Right lobe of liver (tissue), 6 donors: ENCODE data around the gene SERINC3. TPM values are rescaled to one million over a fixed set of nuclear protein-coding genes. Genes with fewer than 3 reads are reported as not detected.

Experiments used
- ATAC-seq, 4 donors: fragments of 200-7000 bp; cut with Tn5 transposase; one replicate each; pipeline ENCODE4 v1.9.1; 2020; ENCODE audit warnings: mild to moderate bottlenecking in 4 of 4, moderate library complexity in 4 of 4
- DNase-seq, 3 donors: peaks; one replicate each; pipeline ENCODE4 v3.0.0-alpha.2; 2020
- H3K27ac ChIP-seq, 3 donors: fragments of 200-600 bp; one replicate each; pipeline ENCODE4 v1.8.0; 2022
- H3K27me3 ChIP-seq, 2 donors: fragments of 200-600 bp; one replicate each; pipeline ENCODE4 v1.8.0; 2022
- H3K36me3 ChIP-seq, 4 donors: fragments of 200-600 bp; sonication (generic) in 1 of 4; one replicate each; pipeline versions ENCODE4 v1.5.1 to v1.8.0; 2017 to 2022; ENCODE audit warnings: control low read depth in 1 of 4
- H3K4me1 ChIP-seq, 4 donors: fragments of 200-600 bp; sonication (generic) in 1 of 4; one replicate each; pipeline versions ENCODE4 v1.5.1 to v1.8.0; 2017 to 2022; ENCODE audit warnings: control low read depth in 1 of 4
- H3K4me3 ChIP-seq, 3 donors: fragments of 200-600 bp; one replicate each; pipeline ENCODE4 v1.8.0; 2022
- H3K9me3 ChIP-seq, 4 donors: fragments of 200-600 bp; sonication (generic) in 1 of 4; one replicate each; pipeline versions ENCODE4 v1.5.1 to v1.8.0; 2017 to 2022; ENCODE audit warnings: control low read depth in 1 of 4
- POLR2A ChIP-seq: fragments of 450-650 bp; IDR thresholded peaks from one replicate; pipeline ENCODE4 v1.6.1; 2017; ENCODE audit warnings: antibody characterized with exemption, mild to moderate bottlenecking
- WGBS: methylation state at CpG from one replicate; pipeline ENCODE4 v1.1.6; 2018; ENCODE audit warnings: low coverage, low lambda C conversion rate; ENCODE audit not compliant: insufficient coverage; ENCODE audit errors: missing lambda C conversion rate; 5-methylcytosine and 5-hydroxymethylcytosine counted together
- intact Hi-C, 2 donors: fragments of 100-400 bp; cut with DNase I; formaldehyde crosslinking; loops; one replicate each; pipeline versions ENCODE4 v1.11.2 to v1.14.1; 2022
- long read RNA-seq: library from polyadenylated mRNA; unstranded; transcript quantifications from one replicate; pipeline ENCODE4 v2.0.0, GENCODE V29; 2019
- total RNA-seq, 6 experiments: library from RNA; depleted of rRNA in 2 of 6; stranded (reverse); fragments of >200 nt in 2 of 6; fragmentation: NEBNext Ultra II Directional in 3 of 6; extraction: Animal tissue kit (Norgen Biotek cat#: 25700) in 3 of 6; gene quantifications; one replicate each; pipeline versions ENCODE4 v1.1.0 to v1.2.4, GENCODE V29; 2016 to 2023
- TF ChIP-seq, protein P1 (sequence below), 4 donors: fragments of 200-600 bp in 3 of 4; fragments of 450-650 bp in 1 of 4; IDR thresholded peaks; one replicate each; pipeline versions ENCODE4 v1.5.1 to v1.8.0; 2016 to 2022; ENCODE audit warnings: antibody characterized with exemption in 4 of 4, mild to moderate bottlenecking in 2 of 4
- donor health status: DM: no; HTN: yes; CAD: no.
- donor health status: DM: no; HTN: no; CAD: no.
- donor health status: DM: no; HTN: no; CAD: no.
- donor health status: DM: no; HTN: yes; CAD: no.
- donor health status: DM: no; HTN: yes; CAD: no.

SERINC3 gene
- total RNA-seq, result 10 to 100 TPM; 42.2 to 77.5 (median 58.5) TPM
- long read RNA-seq, full-length matches to known transcripts, result 10 of 13 reads
- long read RNA-seq, partial matches to known transcripts, result 1 of 13 reads
- long read RNA-seq, other reads (novel, unspliced or antisense), result 2 of 13 reads

- DNase-seq (peak; percentile 97 to 98 (median 97)), ATAC-seq (peak; percentile 99 to 100 (median 99))
- 0% methylated on average over 22 of the region's 49 CpGs for WGBS
- intact Hi-C loops, result no loop called here
- TF ChIP-seq, protein P1, sequence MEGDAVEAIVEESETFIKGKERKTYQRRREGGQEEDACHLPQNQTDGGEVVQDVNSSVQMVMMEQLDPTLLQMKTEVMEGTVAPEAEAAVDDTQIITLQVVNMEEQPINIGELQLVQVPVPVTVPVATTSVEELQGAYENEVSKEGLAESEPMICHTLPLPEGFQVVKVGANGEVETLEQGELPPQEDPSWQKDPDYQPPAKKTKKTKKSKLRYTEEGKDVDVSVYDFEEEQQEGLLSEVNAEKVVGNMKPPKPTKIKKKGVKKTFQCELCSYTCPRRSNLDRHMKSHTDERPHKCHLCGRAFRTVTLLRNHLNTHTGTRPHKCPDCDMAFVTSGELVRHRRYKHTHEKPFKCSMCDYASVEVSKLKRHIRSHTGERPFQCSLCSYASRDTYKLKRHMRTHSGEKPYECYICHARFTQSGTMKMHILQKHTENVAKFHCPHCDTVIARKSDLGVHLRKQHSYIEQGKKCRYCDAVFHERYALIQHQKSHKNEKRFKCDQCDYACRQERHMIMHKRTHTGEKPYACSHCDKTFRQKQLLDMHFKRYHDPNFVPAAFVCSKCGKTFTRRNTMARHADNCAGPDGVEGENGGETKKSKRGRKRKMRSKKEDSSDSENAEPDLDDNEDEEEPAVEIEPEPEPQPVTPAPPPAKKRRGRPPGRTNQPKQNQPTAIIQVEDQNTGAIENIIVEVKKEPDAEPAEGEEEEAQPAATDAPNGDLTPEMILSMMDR (IDR thresholded peaks at IDR 0.05), result no peak
- TF ChIP-seq POLR2A, result peak; percentile 83
- Histone ChIP-seq H3K27ac (peak within 1 kb of the TSS; percentile 97 to 100 (median 100)), H3K4me1 (peaks cover 0 to 30% (median 11%) of the 10 kb centered on the region in 4 donors), H3K4me3 (peak within 1 kb of the TSS; percentile 77 to 100 (median 85)), H3K27me3 (no peaks in the 10 kb centered on the region), H3K9me3 (no peaks in the 10 kb centered on the region), H3K36me3 (no peaks in the 10 kb centered on the region)
Measured at GRCh38 chr20:44521484-44522481, at the start of gene SERINC3. SERINC3 (minus strand) TSS chr20:44522070; CDS start chr20:44521951, 119 bp downstream.

GRCh38 chr20:44571362-44571988 lies 49.6 kb upstream of the SERINC3 start:
- peaks cover 0 to 7% (median 0%) of the 10 kb centered on the region in 4 donors for H3K4me1 ChIP-seq
- no peaks in the 10 kb centered on the region for H3K36me3 ChIP-seq
- no peaks in the 10 kb centered on the region for H3K27me3 ChIP-seq
- DNase-seq (no peak), ATAC-seq (no peak)
- intact Hi-C loops, result no loop called here
- no peaks in the 10 kb centered on the region for H3K9me3 ChIP-seq
- 74% methylated on average over 6 of the region's 6 CpGs for WGBS
- H3K4me3 ChIP-seq, result no peak overlapping the region
- TF ChIP-seq POLR2A, result no peak
- TF ChIP-seq, protein P1 (IDR thresholded peaks at IDR 0.05), result no peak
- no peak overlapping the region for H3K27ac ChIP-seq

GRCh38 chr20:44570367-44570766 lies 48.5 kb upstream of the SERINC3 start:
- no peak for DNase-seq
- Histone ChIP-seq H3K27ac (no peak overlapping the region), H3K9me3 (no peaks in the 10 kb centered on the region), H3K36me3 (no peaks in the 10 kb centered on the region), H3K27me3 (no peaks in the 10 kb centered on the region), H3K4me1 (peaks cover 0 to 7% (median 0%) of the 10 kb centered on the region in 4 donors), H3K4me3 (no peak overlapping the region)
- intact Hi-C loops, result no loop called here
- ATAC-seq, result no peak
- TF ChIP-seq POLR2A, result no peak
- TF ChIP-seq, protein P1 (IDR thresholded peaks at IDR 0.05), result no peak
- 92% methylated on average over 1 of the region's 1 CpG for WGBS

DNA sequence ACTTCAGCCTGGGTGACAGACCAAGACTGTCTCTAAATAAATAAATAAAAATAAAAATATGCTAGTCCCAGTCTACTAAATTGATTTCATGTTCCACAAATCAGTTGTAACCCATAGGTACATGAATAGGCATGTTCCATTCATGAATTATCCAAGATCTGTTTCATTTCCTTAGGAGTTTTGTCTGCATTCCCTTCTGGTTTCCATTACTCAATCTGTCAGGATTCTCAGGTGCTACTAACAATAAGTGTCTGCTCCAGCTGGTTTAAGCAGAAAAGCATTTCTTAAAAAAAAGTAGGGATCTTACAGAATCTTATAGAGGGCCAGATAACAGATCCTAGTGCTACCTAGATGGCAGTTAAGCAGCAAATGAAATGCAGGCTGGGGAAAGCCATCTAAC lies 44.9 kb upstream of the SERINC3 start:
- ATAC-seq (no peak), DNase-seq (no peak)
- no peaks in the 10 kb centered on the region for H3K27me3 ChIP-seq
- no peaks in the 10 kb centered on the region for H3K36me3 ChIP-seq
- H3K4me1 ChIP-seq, result no peaks in the 10 kb centered on the region
- H3K27ac ChIP-seq, result no peak overlapping the region
- no peaks in the 10 kb centered on the region for H3K9me3 ChIP-seq
- TF ChIP-seq, protein P1 (IDR thresholded peaks at IDR 0.05), result no peak
- no peak for TF ChIP-seq POLR2A
- H3K4me3 ChIP-seq, result no peak overlapping the region
- intact Hi-C loops, result no loop called here
